MM.1S (cell line): ENCODE measurements around the gene DSPP.

Experiments
- EZH2phosphoT487 ChIP-seq: fragments of 300-600 bp; sonication (generic); IDR thresholded peaks from 2 replicates; pipeline ENCODE4 v1.6.1; 2018; ENCODE audit warnings: antibody characterized with exemption, low read length
- TF ChIP-seq, protein P1 (sequence below): fragments of 300-600 bp; sonication (generic); IDR thresholded peaks from 2 replicates; pipeline ENCODE4 v1.5.1; 2016; ENCODE audit warnings: antibody characterized with exemption, low read length, mixed read lengths

DNA sequence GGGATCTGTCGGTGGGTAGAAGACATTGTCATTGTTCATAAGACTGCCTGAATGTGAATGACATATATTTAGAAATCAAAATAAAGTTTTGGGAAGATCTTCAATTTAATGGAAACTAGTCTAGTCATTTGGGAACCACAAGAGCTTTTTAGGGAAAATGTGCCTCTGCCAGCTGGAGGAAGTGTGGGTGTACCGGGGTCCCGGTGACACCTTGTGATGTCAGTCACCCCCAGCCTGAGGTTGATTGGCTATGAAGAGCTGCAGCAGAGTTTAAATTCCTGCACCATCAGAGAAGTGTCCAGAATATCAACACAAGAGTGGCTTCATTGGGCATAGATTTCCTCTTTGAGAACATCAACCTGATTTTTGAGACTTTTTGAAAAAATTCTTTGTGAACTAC, 41.7 kb downstream of the DSPP start, which contains the start of gene DMP1:
- TF ChIP-seq, protein P1, sequence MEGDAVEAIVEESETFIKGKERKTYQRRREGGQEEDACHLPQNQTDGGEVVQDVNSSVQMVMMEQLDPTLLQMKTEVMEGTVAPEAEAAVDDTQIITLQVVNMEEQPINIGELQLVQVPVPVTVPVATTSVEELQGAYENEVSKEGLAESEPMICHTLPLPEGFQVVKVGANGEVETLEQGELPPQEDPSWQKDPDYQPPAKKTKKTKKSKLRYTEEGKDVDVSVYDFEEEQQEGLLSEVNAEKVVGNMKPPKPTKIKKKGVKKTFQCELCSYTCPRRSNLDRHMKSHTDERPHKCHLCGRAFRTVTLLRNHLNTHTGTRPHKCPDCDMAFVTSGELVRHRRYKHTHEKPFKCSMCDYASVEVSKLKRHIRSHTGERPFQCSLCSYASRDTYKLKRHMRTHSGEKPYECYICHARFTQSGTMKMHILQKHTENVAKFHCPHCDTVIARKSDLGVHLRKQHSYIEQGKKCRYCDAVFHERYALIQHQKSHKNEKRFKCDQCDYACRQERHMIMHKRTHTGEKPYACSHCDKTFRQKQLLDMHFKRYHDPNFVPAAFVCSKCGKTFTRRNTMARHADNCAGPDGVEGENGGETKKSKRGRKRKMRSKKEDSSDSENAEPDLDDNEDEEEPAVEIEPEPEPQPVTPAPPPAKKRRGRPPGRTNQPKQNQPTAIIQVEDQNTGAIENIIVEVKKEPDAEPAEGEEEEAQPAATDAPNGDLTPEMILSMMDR, result no peak
- no peak for TF ChIP-seq EZH2phosphoT487
